GM21367 (cell line): ENCODE data around the gene ITGB1.
"Not testable (repeated sequence)": the region's sequence is repeated elsewhere in the genome, so short reads cannot be mapped to it uniquely, and the experiment has no call there.

ENCODE experiments used
- ATAC-seq: cut with Tn5 transposase; IDR thresholded peaks from one replicate; pipeline ENCODE4 v1.9.1; 2021; ENCODE audit not compliant: unreplicated experiment

Gene ITGB1

GRCh38 chr10:32939296-32940111, 18.5 kb downstream of the ITGB1 start:
- ATAC-seq: no peak

DNA sequence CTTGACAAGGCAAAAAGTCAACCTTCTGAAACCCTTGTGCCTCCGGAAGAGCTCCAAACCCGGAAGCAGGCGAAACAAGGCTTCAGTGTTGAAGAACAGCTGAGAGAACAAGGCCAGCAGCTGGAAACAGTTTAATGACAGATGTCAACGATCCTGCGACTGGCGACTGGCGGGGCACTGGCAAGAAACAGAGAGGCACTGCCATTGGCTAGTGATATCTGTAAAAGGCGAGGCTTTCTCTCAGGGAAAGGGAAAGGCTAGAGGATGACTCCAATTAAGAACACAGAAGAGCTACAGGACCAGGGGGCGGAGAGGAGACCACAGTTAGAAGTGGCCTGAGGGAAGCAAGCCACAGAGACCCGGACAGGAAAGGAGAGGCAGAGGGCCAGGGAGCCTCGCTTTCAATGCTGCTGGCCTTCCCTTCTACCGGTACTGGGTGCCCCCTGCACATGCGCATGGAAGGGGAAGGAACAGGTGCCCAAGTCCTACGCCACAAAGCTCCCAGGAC, 19.4 kb downstream of the ITGB1 start:
- no peak for ATAC-seq

DNA sequence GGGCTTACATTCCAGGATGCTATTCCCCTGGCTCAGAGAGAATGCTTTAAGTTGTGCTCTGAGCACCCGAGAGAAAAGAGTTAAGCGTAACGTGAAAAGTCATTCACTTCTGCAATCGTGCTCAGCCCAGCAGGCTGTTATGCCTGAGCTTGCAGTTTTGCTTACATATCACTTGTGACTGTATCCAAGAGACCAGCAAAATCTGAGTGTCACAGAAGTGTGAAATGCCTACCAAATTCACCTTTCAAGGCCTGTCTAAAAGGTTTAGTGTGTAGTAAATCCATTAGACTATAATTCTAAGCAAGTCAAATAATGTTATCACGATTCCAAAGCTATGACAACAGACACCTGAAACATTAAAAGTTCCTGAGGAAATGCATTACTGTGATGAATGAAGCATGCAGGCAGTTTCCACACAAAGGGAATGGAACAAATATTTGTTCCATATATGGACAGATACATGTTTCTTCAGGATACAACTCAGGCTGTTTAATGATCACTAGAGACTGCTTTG, 20.1 kb downstream of the ITGB1 start:
- no peak for ATAC-seq

DNA sequence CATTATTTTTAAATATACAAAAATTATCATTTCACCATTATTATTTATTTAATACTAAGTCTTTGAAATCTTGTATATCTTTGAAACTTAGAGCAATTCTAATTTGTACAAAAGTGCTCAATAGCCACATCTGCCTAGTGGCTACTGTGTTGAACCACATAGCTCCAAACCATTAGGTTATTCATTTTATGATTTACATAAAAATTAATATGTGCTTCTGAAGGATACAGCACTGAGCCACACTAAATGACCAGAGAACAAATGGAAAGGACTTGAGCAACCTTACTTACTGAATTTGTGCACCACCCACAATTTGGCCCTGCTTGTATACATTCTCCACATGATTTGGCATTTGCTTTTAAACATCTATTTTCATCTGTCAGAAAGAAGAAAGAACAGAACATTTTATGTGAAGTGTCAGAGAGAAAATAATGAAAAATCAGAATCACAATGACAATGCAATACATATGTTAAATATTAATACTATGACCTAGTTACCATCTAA, 25.8 kb downstream of the ITGB1 start:
- no peak for ATAC-seq

DNA sequence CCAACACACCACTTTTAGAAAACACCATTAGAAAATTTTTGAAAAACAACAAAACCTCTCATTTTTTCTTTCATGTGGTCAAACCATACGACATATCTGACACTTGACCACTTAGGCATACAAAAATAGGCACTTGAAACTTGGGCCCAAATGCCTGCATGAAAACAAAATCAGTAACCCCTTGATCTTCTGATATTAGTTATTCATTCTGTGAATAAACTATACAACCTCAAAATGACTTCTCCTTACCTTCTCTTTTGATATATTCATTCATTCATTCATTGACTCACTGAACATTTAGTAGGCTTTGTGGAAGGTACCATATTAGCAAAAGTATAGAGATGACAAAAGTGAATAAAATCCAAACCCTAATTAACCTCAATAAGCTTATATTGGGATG, 26.4 kb downstream of the ITGB1 start:
- ATAC-seq: no peak

DNA sequence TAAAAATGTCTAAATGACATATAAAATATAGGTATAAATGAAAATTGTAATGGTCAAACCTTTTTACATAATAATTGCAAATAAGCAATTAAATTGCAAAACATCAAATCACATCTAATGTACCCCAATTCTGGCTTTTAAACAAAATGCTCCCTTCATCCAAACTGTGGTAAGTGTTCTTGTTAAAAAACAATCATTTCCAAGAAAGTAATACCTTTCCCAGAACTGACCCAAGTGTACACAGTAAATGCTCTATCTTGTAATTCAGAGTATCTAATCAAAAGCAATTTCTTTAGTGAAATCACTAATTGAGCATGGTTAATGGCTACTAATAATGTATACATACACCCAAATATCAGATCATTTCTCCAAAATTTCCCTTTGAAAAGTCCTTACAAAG, 28.0 kb downstream of the ITGB1 start:
- no peak for ATAC-seq

DNA sequence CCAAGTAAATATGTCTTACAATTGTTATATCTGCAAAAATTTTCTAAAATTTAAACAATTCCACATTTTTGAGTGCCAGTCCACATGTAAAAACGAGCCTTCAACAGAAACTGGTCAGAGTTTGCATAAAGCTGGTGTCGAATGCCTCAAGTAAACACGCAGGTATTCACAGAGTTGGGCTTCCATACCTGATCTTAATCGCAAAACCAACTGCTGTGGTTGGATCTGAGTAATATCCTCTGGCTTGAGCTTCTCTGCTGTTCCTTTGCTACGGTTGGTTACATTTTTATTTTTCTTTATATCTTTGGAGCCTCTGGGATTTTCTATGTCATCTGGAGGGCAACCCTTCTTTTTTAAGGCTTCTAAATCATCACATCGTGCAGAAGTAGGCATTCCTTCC, 28.4 kb downstream of the ITGB1 start:
- ATAC-seq: no peak

- ATAC-seq: no peak
Measured at GRCh38 chr10:32927750-32928149, 30.3 kb downstream of the ITGB1 start.

DNA sequence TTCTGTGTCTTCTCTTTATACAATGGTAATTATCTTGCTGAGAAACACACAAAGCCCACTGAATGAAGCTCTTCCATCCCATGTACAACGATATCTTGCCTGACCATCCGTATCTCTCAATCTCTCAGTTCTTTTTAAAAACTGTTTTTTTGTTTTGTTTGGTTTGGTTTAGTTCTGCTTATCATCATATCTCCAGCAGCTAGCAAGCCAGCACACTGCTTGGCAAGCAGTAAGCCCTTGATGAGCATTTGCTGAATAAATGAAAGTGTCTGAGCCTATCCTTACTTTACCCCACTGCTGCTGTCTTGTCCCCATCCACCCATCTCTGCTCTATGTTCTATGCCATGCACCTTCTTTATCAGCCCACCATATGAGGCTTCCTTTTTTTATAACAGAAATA, 34.2 kb downstream of the ITGB1 start:
- ATAC-seq: no peak

- ATAC-seq: no peak
Measured at GRCh38 chr10:32923134-32923533, 34.9 kb downstream of the ITGB1 start.

- no peak for ATAC-seq
Measured at GRCh38 chr10:32922170-32922569, 35.9 kb downstream of the ITGB1 start.

GRCh38 chr10:32917817-32918216, 40.2 kb downstream of the ITGB1 start:
- not testable (repeated sequence) for ATAC-seq

DNA sequence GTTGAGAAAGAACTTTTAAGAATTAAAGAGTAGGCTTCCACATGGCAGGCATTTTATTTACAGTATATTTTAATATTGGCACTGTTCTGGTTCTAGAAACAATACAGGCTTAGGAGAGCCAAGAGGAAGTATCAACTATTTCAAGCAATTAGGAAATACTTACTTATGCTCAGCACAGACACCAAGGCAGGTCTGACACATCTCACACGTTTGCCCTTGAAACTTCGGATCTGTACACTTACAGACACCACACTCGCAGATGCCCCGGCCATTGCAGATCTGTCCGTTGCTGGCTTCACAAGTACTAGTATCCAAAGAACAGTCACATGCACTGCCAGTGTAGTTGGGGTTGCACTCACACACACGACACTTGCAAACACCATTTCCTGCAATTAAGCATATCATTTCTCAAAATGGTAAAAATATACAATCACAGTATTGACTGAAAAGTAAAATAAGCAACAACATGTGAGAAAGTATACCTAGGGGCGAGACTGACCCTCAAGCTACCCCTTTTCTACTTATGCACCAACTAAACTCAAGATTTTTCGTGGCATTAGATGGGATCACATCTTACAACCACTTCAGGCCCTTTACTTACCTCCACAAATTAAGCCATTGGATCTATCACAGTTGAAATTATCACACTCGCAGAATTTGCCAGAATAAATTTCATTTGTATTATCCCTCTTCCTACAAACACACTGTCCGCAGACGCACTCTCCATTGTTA, 46.6 kb downstream of the ITGB1 start:
- no peak for ATAC-seq

- ATAC-seq: not testable (repeated sequence)
Measured at GRCh38 chr10:32909970-32910369, 48.1 kb downstream of the ITGB1 start.

GRCh38 chr10:32909456-32909855, 48.6 kb downstream of the ITGB1 start:
- ATAC-seq: no peak

- no peak for ATAC-seq
Measured at GRCh38 chr10:32906595-32906994, 51.4 kb downstream of the ITGB1 start.

GRCh38 chr10:32905466-32905865, 52.6 kb downstream of the ITGB1 start:
- no peak for ATAC-seq

DNA sequence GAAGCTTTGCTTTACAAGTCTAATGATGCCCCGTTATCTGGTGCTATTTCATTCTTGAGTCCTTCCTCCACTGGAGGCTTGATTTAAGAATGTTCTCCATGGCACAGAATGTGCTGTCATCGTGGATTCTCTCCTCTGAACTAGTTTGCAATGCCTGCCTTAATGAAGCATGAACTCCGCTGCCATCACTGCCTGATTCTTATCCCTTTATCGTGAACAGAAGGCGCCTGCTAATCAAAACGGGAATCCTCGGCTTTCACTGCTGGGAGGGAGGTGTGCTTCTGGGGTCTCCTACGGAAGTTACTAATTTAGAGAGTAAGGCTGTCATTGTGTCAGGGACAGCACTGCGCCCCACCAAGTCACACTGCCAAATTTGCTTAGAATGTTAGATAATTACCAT, 56.2 kb downstream of the ITGB1 start:
- no peak for ATAC-seq

GRCh38 chr10:32895200-32895968, 62.6 kb downstream of the ITGB1 start:
- ATAC-seq: not testable (repeated sequence)

DNA sequence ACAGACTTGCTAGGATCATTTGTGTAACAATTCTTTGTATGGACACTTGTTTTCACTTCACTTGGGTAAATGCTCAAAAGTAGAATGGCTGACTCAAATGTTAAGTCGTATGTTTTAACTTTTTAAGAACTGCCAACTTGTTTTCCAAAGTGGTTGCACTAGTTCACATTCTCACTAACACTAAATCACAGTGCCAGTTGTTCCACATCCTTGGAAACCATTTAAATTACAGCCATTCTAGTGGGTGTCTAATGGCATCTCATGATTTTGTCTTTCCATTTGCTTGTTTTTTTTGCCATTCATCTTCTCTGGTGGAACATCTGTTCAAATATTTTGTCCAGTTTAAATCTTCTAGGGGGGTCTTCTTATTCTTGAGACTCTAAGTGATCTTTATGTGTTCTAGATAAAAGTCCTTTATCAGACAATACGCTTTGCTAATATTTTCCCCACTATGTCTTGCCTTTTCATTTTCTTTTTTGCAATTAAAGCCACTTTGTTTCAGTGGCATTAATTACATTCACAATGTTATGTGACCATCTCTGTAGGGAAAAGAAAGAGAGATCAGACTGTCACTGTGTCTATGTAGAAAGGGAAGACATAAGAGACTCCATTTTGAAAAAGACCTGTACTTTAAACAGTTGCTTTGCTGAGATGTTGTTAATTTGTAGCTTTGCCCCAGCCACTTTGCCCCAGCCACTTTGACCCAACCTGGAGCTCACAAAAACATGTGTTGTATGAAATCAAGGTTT, 63.9 kb downstream of the ITGB1 start:
- ATAC-seq: no peak
